DND-41 (cell line): ENCODE measurements around the gene VPS37B.
"Not testable (repeated sequence)": the region's sequence is repeated elsewhere in the genome, so short reads cannot be mapped to it uniquely, and the experiment has no call there.

ENCODE experiments used
- ATAC-seq: fragments of 200-7000 bp; cut with Tn5 transposase; 3 replicates; pipeline ENCODE4 v1.9.1; 2021; ENCODE audit warnings: low read depth; ENCODE audit not compliant: insufficient read depth
- DNase-seq: peaks from one replicate; pipeline ENCODE4 v3.0.0-alpha.2; 2020
- H2AFZ ChIP-seq: 2 replicates; pipeline ENCODE4 v1.6.0; 2012; ENCODE audit warnings: low read depth, low read length
- H3K27ac ChIP-seq: 2 replicates; pipeline ENCODE4 v1.5.1; 2012; ENCODE audit warnings: low read length, inconsistent platforms
- H3K27me3 ChIP-seq: fragments of 200-600 bp; sonication (generic); 2 replicates; pipeline ENCODE4 v1.6.0; 2012; ENCODE audit warnings: low read length, mild to moderate bottlenecking, inconsistent platforms; ENCODE audit not compliant: insufficient read depth, poor library complexity
- H3K36me3 ChIP-seq: 2 replicates; pipeline ENCODE4 v1.5.1; 2012; ENCODE audit warnings: low read length, inconsistent platforms; ENCODE audit not compliant: insufficient read depth
- H3K4me1 ChIP-seq: 2 replicates; pipeline ENCODE4 v1.5.1; 2012; ENCODE audit warnings: mild to moderate bottlenecking, low read length; ENCODE audit not compliant: insufficient read depth
- H3K4me2 ChIP-seq: 2 replicates; pipeline ENCODE4 v1.6.0; 2012; ENCODE audit warnings: mild to moderate bottlenecking, moderate library complexity, low read length, inconsistent platforms; ENCODE audit not compliant: insufficient read depth
- H3K4me3 ChIP-seq, 2 experiments: fragments of 200-600 bp in 1 of 2; shearing (Covaris generic) in 1 of 2; 2 replicates each; pipeline ENCODE4 v1.5.1; 2012 to 2016; ENCODE audit warnings: inconsistent platforms in 2 of 2, low read length in 2 of 2, mild to moderate bottlenecking in 2 of 2, low read depth in 1 of 2, moderate library complexity in 1 of 2
- H3K79me2 ChIP-seq: 2 replicates; pipeline ENCODE4 v1.6.0; 2012; ENCODE audit warnings: low read length, inconsistent platforms; ENCODE audit not compliant: insufficient read depth
- H3K9ac ChIP-seq: 2 replicates; pipeline ENCODE4 v1.6.0; 2012; ENCODE audit warnings: low read depth, mild to moderate bottlenecking, inconsistent platforms, low read length, moderate library complexity
- H3K9me3 ChIP-seq: 2 replicates; pipeline ENCODE4 v1.5.1; 2012; ENCODE audit warnings: low read length, moderate library complexity, mild to moderate bottlenecking, inconsistent platforms; ENCODE audit not compliant: insufficient read depth, severe bottlenecking
- H4K20me1 ChIP-seq: 2 replicates; pipeline ENCODE4 v1.6.0; 2012; ENCODE audit warnings: low read length; ENCODE audit not compliant: insufficient read depth
- CTCF ChIP-seq: IDR thresholded peaks from 2 replicates; pipeline ENCODE4 v1.5.1; 2012; ENCODE audit warnings: borderline replicate concordance, low read length, moderate library complexity, mild to moderate bottlenecking; ENCODE audit not compliant: poor library complexity, severe bottlenecking; ENCODE audit errors: extremely low read depth
- EZH2 ChIP-seq: IDR thresholded peaks from 3 replicates; pipeline ENCODE4 v1.6.1; 2012; ENCODE audit warnings: borderline replicate concordance, low read depth, mild to moderate bottlenecking, moderate library complexity, low read length, inconsistent platforms; ENCODE audit not compliant: severe bottlenecking

VPS37B gene

DNA sequence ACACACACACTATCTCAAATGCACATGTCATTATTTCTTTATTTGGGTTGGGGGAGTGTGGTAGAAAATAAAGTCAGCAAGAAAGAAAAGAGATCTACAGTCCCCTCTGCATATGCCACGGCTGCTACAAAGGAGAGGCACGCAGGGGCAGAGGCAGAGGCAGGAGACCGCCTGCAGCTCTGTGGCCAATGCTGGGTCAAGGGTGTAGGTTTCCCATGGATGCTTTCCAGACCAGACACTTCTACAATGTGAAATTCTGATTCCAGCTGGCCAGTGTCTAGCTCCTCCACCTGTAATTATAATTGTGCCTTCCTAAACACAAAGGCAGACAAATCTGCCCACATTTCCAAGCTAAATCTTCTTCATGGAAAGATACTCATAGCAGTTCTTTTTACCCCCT, 19.2 kb downstream of the VPS37B start:
- Histone ChIP-seq H3K4me1 (no peaks in the 10 kb centered on the region), H3K27ac (no peak overlapping the region), H3K4me3 (no peak overlapping the region), H3K9me3 (no peaks in the 10 kb centered on the region), H3K4me2 (no peak overlapping the region), H3K9ac (no peak overlapping the region), H4K20me1 (peaks cover 68% of the 10 kb centered on the region), H2AFZ (no peak overlapping the region), H3K36me3 (no peaks in the 10 kb centered on the region), H3K27me3 (no peaks in the 10 kb centered on the region), H3K79me2 (peaks cover 94% of the 10 kb centered on the region)
- no peak for ATAC-seq
- TF ChIP-seq EZH2 (no peak), CTCF (no peak)
- no peak for DNase-seq

GRCh38 chr12:122876281-122876680, 19.6 kb downstream of the VPS37B start:
- not testable (repeated sequence) for H2AFZ ChIP-seq, H3K36me3 ChIP-seq, DNase-seq, H3K9ac ChIP-seq, H3K27me3 ChIP-seq, H3K27ac ChIP-seq, H3K4me1 ChIP-seq, H3K9me3 ChIP-seq, H3K4me2 ChIP-seq, H3K4me3 ChIP-seq, ATAC-seq
- H3K79me2 ChIP-seq: peaks cover 92% of the 10 kb centered on the region
- peaks cover 68% of the 10 kb centered on the region for H4K20me1 ChIP-seq

DNA sequence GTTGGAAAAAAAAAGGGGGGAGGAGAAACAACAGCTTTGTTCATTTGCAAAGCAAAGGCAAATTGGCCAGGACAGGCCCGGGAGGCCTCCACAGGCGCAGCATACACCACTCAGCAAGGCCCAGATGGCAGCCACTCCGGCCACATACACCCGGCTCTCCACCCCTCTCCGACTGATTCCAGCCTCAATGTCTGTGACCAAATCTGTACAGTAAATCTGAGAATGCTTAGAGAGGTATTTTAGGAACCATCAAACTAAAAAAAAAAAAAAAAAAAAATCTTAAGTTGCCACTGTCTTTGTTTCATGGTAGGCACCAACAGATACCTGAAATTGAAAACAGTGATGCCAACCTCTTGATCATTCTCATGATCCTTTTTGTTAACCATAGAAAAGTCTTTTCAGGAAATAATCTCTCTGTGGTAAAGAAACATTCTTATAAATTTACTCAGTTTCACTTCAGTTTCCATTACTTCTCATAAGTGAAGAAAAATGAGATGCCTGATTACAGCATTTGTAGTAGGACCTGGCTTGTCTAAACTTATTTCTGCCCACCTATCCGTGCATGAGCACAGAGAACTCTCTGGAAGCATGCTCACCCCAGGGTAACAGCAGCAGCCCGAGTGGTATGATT, 20.2 kb downstream of the VPS37B start:
- peaks cover 6% of the 10 kb centered on the region; the same call in 1 of the 2 replicates for H3K36me3 ChIP-seq
- H3K4me2 ChIP-seq: no peak overlapping the region
- H3K27me3 ChIP-seq: no peaks in the 10 kb centered on the region
- ATAC-seq (no peak), DNase-seq (no peak)
- TF ChIP-seq EZH2: no peak
- TF ChIP-seq CTCF: no peak
- no peak overlapping the region for H2AFZ ChIP-seq
- no peak overlapping the region for H3K27ac ChIP-seq
- H3K9me3 ChIP-seq: no peaks in the 10 kb centered on the region
- H3K4me1 ChIP-seq: no peaks in the 10 kb centered on the region
- peaks cover 89% of the 10 kb centered on the region for H3K79me2 ChIP-seq
- no peak overlapping the region for H3K4me3 ChIP-seq
- peaks cover 66% of the 10 kb centered on the region for H4K20me1 ChIP-seq
- H3K9ac ChIP-seq: no peak overlapping the region

DNA sequence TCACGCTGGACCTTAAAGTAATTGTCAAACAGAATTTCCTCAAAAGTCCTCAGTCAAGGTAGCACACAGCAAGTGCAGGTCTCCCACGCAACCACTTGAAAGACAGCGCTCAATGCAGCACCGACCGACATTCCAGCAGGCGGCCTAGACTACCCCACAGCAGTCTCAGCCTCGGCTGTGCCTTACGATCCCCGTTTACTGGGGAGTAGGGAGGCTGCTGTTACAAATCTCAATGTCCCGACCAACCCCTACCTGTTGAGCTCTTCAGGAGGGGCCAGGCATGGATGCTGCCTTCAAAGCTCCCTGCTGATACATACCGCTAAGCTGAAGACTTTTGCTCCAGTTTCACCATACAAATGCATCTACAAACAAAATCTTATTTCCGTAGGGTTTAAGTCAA, 21.8 kb downstream of the VPS37B start:
- Histone ChIP-seq H3K9me3 (no peaks in the 10 kb centered on the region), H3K79me2 (peaks cover 73% of the 10 kb centered on the region), H3K27ac (no peak overlapping the region), H3K4me3 (no peak overlapping the region), H3K9ac (no peak overlapping the region), H3K36me3 (peaks cover 22% of the 10 kb centered on the region), H3K4me1 (no peaks in the 10 kb centered on the region), H3K4me2 (no peak overlapping the region), H4K20me1 (peaks cover 49% of the 10 kb centered on the region), H2AFZ (no peak overlapping the region), H3K27me3 (no peaks in the 10 kb centered on the region)
- no peak for ATAC-seq
- no peak for DNase-seq
- no peak for TF ChIP-seq EZH2
- no peak for TF ChIP-seq CTCF
